Nephron progenitor cell (in vitro differentiated cells): ENCODE measurements around the gene PPP1R14C.

Source experiments
- DNase-seq: peaks from one replicate; pipeline ENCODE4 v3.0.0; 2021
- H3K27ac Mint-ChIP-seq: 2 replicates; pipeline ENCODE4 v1.8.0; 2021; ENCODE audit warnings: mild to moderate bottlenecking, moderate library complexity, mixed read lengths
- H3K27me3 Mint-ChIP-seq: 2 replicates; pipeline ENCODE4 v1.8.0; 2021; ENCODE audit warnings: mild to moderate bottlenecking, low read depth, mixed read lengths; ENCODE audit not compliant: poor library complexity
- H3K36me3 Mint-ChIP-seq: 2 replicates; pipeline ENCODE4 v1.8.0; 2021; ENCODE audit warnings: low read depth, mixed read lengths
- H3K4me1 Mint-ChIP-seq: 2 replicates; pipeline ENCODE4 v1.8.0; 2021; ENCODE audit warnings: mixed read lengths
- H3K4me3 Mint-ChIP-seq: 2 replicates; pipeline ENCODE4 v1.8.0; 2021; ENCODE audit warnings: mild to moderate bottlenecking, moderate library complexity, mixed read lengths
- H3K9me3 Mint-ChIP-seq: 2 replicates; pipeline ENCODE4 v1.8.0; 2021; ENCODE audit warnings: mild to moderate bottlenecking, moderate library complexity, mixed read lengths
- CTCF ChIP-seq: fragments of 200-600 bp; sonication (generic); IDR thresholded peaks from 2 replicates; pipeline ENCODE4 v1.5.0; 2021; ENCODE audit warnings: antibody characterized with exemption

The PPP1R14C gene

GRCh38 chr6:150273457-150274309 is 130.8 kb downstream of the PPP1R14C start:
- no peak for TF ChIP-seq CTCF
- Mint-ChIP-seq H3K4me1 (peaks cover 87% of the 10 kb centered on the region), H3K4me3 (no peak overlapping the region), H3K27me3 (peaks cover 67% of the 10 kb centered on the region), H3K36me3 (no peaks in the 10 kb centered on the region), H3K27ac (peak overlapping the region; percentile 81), H3K9me3 (peaks cover 5% of the 10 kb centered on the region)
- peak; percentile 76 for DNase-seq

GRCh38 chr6:150275489-150275888 is 132.6 kb downstream of the PPP1R14C start:
- Mint-ChIP-seq H3K4me1 (peaks cover 85% of the 10 kb centered on the region), H3K27ac (no peak overlapping the region), H3K9me3 (no peaks in the 10 kb centered on the region), H3K4me3 (no peak overlapping the region), H3K36me3 (no peaks in the 10 kb centered on the region), H3K27me3 (peaks cover 66% of the 10 kb centered on the region)
- no peak for TF ChIP-seq CTCF
- DNase-seq: no peak

- DNase-seq: no peak
- Mint-ChIP-seq H3K9me3 (peaks cover 6% of the 10 kb centered on the region), H3K27ac (no peak overlapping the region), H3K27me3 (peaks cover 66% of the 10 kb centered on the region), H3K36me3 (no peaks in the 10 kb centered on the region), H3K4me1 (peaks cover 77% of the 10 kb centered on the region), H3K4me3 (no peak overlapping the region)
- no peak for TF ChIP-seq CTCF
These were observed 133.5 kb downstream of the PPP1R14C start for GRCh38 chr6:150276168-150276936.

GRCh38 chr6:150276937-150277742 is 134.3 kb downstream of the PPP1R14C start:
- peaks cover 69% of the 10 kb centered on the region for H3K4me1 Mint-ChIP-seq
- DNase-seq: no peak
- peaks cover 66% of the 10 kb centered on the region for H3K27me3 Mint-ChIP-seq
- H3K27ac Mint-ChIP-seq: no peak overlapping the region
- H3K9me3 Mint-ChIP-seq: peaks cover 11% of the 10 kb centered on the region
- TF ChIP-seq CTCF: no peak
- no peak overlapping the region for H3K4me3 Mint-ChIP-seq
- peaks cover 3% of the 10 kb centered on the region for H3K36me3 Mint-ChIP-seq

GRCh38 chr6:150279533-150279932 is 136.7 kb downstream of the PPP1R14C start:
- Mint-ChIP-seq H3K9me3 (peaks cover 21% of the 10 kb centered on the region), H3K4me1 (peaks cover 45% of the 10 kb centered on the region)

More at GRCh38 chr6:150279533-150279932, 136.7 kb downstream of the PPP1R14C start:
- no peak overlapping the region for H3K4me3 Mint-ChIP-seq
- peaks cover 7% of the 10 kb centered on the region for H3K36me3 Mint-ChIP-seq
- DNase-seq: no peak
- no peak for TF ChIP-seq CTCF
- H3K27ac Mint-ChIP-seq: no peak overlapping the region
- H3K27me3 Mint-ChIP-seq: peaks cover 64% of the 10 kb centered on the region
